Central memory CD4-positive, alpha-beta T cell (primary cell): ENCODE measurements around the gene AQP1.

Experiments used
- DNase-seq: peaks from one replicate; pipeline ENCODE4 v3.0.0; 2022

AQP1 gene

GRCh38 chr7:30938435-30939316, 27.0 kb downstream of the AQP1 start:
- DNase-seq = peak; percentile 12

DNA sequence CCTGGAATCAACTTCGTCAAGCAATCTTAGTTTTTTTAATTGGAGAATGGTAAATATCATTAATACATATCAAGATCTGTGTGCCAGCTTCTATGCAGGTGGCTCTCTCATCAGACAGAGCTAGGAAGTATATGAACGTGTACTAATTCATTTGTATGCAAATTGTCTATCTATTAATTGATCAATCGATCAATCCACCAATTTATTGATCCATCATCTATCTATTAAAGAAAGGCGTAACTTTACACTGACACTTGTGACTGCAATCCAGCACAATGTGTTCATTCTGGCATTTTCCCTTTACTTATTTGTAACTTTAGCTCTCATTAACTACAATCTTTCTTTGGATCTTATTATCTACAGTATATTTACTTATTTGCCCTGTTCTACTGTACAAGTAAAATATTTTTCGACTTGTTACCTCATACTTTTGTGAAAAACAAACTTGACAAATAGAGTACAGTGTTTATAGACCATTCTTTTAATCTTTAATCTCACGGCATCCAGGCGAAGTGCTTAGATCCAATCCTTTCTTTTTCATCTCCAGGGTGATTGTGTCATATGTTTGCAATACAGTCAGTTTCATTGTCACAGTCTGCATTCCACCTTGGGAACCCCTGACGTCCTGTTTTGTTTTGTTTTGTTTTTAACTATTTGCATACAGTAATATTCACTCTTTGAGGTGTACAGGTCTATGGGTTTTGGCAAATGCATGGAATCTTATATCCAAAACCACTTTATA, 30.1 kb downstream of the AQP1 start:
- no peak for DNase-seq

DNA sequence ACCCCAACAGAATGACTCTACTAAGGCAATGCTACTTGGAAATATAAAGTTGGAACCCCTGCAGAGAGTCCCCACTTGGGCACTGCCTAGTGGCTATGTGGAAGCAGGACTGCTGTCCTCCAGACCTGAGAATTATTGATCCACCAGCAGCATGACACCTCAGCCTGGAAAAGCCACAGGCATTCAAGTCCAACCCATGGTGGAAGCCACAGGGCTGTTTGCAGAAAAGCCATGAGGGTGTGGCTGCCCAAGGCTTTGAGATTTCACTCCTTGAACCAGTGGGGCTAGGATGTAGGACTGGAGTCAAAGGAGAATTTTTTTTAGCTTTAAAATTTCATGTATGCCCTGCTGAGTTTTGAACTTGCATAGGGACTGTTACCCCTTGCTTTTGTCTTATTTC, 38.5 kb downstream of the AQP1 start:
- no peak for DNase-seq

GRCh38 chr7:30954914-30955313, 43.3 kb downstream of the AQP1 start:
- no peak for DNase-seq

- no peak for DNase-seq
Measured at GRCh38 chr7:30956704-30957103, 45.1 kb downstream of the AQP1 start.

- DNase-seq = no peak
Measured at GRCh38 chr7:30963842-30964241, 52.2 kb downstream of the AQP1 start, which contains the start of gene GHRHR. Gene GHRHR (plus strand): TSS chr7:30963953. CDS start chr7:30964069, 116 bp downstream.

DNA sequence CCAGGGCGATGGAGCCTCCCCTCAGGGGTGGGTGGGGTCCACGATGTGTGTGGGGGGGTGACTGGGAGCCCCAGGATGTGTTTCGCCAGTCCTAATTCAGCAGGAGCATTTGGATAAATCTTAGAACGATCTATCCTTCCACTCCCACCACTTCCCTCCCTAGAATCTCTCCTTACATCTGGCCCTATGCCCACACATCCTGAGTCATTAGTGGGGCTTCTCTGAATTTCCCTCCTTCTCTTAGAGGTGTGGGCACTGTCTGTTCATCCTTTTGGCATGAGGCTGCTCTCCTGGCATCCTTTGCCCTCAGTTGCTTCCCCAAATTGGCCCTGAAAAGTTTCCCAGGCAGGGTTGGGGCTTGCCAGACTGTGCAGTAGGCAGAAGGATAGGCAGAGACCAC, 53.7 kb downstream of the AQP1 start:
- DNase-seq = no peak

DNA sequence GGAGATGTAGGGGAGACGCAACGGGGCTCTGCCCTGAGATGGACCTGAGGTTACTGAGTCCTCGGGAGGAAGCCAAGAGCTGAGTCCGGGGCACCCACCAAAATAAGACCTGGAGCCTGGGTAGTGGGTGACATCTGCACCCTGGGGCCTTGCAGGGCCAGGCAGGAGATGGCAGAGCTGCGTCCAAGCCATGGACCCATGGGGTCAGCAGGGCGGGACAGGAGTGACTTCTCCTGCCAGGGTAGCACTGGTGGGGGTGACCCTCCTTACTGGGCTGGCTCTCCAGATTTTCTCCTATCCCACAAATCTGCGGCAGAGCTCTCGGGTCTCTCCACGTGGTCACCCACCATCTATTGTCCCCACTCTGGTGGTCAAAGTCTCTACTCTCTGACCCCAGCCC, 54.2 kb downstream of the AQP1 start:
- no peak for DNase-seq

DNA sequence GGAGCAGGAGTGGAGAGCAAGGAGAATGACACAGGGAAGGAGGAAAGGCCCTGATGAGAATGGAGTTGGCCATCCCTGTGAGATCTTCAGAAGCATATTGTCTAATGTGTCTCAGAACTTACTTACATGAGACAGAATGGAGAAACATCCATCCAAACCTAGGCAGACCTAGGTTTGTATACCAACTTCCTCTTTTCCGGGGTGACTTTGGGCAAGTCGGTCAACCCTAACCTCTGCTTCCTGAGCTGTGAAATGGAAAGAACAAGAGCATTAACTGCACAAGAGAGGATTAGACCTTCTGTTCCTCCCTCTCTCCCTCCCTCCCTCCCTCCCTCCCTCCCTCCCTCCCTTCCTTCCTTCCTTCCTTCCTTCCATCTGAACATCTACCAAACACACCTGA, 56.6 kb downstream of the AQP1 start:
- DNase-seq = no peak

DNA sequence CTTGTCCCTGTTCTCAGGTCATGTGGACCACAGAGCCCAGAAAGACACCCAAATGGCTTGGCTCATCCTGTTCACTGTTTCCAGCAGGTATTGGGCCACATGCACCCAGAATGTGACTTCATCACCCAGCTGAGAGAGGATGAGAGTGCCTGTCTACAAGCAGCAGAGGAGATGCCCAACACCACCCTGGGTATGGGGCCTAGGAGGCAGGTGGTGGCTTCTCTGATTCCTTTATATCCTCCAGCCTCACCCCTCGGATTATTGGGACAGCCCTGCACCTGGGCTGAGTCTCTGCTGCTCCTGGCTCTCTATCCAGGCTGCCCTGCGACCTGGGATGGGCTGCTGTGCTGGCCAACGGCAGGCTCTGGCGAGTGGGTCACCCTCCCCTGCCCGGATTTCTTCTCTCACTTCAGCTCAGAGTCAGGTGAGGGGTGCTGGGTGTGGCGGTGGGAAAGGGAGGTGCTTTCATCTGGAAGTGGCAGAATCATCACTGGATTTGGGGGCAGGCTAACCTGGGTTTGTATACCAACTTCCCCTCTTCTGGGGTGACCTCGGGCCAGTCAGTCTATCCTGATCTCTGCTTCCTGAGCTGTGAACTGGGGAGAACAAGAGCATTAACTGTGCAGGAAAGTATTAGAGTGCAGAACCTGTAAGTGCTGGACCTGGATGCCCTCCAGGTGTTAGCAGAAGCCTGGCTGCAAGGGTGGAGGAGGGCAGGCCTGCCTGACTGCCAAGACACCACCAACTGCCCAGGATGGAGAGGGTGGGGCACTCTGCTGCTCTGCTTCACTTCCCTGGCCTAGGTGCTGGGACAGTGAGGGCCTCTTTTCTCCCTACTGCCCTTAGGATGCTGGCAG, 57.3 kb downstream of the AQP1 start:
- DNase-seq = no peak

DNA sequence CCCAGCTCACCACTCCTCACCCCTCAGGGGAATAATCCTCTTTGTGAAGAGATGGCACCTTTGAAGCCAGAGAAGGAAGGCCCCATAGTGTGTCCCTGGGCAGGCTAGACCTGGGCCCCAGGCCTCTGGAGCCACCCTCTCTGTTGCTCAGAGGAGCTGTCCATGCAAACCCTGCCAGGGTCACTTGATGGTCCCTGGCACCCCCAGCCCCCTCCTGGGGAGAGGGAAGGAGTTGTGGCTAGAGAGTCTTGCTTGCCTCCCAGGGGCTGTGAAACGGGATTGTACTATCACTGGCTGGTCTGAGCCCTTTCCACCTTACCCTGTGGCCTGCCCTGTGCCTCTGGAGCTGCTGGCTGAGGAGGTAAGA, 57.9 kb downstream of the AQP1 start:
- DNase-seq = no peak

DNA sequence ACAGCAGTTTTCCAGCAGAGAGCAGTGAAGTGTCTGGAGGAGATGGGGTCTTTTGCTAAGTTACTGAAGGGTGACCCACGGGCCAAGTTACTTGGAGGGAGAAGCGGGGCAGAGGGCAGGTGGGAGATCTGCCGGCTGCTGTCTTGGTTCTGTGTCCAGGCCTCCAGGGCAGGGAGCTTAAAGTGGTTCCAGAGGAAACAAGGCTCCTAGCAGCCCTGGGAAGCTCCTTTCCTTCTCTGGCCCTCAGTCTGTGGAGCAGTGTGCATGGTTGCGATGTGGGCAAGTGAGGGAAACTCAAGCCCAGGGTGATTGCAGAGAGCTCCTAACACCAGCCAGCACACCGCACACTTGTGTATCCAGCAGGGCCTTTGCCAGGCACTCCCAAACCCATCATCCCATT, 58.4 kb downstream of the AQP1 start:
- no peak for DNase-seq

DNA sequence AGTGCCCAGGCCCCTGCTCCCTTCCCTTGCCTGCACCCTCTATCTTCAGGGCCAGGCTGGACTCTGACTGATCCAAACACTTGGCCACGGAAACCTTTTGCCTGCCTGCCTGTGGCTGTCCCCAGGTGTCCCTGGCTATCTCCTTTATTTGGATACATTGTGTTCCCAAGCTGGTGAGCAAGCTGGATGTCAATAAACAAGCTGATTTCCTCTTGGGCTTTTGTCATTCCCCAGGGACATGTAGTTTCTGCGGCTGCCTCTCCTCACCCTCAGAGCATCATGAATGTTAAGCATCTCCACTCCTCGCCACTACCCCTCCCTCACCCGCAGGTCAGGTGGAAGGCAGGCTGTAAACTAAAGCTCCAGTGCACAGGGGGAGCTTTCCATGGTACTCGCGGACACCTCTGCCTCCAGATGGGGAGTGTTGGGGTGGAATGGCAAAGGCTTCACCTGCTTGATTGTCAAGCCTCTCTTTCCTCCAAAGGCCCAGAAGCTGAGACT, 59.0 kb downstream of the AQP1 start:
- no peak for DNase-seq

DNA sequence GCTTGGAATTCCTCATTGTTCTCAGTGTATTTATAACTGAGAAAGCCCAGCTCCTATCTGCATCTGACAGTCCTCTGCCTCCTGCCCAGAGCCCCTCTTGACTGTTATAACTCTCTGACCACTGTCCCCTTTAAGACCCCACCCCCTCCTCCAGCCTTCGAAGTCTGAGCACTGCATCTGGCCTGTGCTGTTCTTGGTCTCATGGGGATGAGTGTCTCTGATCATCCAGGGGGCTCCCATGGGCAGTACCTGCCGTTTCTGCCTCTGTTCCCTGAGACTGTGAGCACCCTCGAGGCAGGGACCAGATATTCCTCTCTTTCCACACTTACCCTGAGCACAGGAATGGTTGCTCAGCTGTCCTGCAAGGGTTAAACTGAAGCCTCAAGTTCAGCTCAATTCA, 59.8 kb downstream of the AQP1 start:
- no peak for DNase-seq

GRCh38 chr7:30971840-30972563, 60.3 kb downstream of the AQP1 start:
- no peak for DNase-seq

- no peak for DNase-seq
Measured at GRCh38 chr7:30973292-30973691, 61.6 kb downstream of the AQP1 start.

DNA sequence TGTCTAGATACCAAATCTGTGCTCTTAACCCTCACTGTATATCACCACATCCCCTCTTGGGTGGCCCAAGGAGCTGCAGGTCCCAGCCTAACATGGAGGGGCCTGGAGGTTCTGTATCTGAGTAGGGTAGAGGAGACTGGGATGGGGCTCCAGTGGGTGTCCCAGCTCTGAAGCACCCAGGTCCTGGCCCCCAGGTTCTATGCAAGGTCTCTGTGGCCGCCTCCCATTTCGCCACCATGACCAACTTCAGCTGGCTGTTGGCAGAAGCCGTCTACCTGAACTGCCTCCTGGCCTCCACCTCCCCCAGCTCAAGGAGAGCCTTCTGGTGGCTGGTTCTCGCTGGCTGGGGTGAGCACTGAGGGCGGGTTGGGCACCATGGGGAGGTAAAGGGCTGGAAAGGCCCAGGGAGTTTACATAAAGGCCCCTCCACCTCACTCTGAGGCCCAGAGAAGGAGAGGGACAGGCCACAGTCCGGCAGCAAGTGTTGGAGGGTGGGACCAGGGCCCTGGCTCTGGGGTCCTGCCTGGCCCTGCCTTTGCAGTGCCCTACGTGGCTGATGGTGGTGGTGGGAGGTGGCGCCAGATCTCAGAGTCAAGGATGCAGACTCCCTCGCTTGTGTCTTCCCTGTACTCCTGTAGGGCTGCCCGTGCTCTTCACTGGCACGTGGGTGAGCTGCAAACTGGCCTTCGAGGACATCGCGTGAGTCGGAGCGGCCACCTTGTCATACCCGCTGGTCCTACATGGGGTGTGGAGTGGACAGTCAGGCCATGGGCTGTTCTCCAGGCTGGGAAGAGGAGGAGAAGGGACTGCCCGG, 62.3 kb downstream of the AQP1 start:
- no peak for DNase-seq

DNA sequence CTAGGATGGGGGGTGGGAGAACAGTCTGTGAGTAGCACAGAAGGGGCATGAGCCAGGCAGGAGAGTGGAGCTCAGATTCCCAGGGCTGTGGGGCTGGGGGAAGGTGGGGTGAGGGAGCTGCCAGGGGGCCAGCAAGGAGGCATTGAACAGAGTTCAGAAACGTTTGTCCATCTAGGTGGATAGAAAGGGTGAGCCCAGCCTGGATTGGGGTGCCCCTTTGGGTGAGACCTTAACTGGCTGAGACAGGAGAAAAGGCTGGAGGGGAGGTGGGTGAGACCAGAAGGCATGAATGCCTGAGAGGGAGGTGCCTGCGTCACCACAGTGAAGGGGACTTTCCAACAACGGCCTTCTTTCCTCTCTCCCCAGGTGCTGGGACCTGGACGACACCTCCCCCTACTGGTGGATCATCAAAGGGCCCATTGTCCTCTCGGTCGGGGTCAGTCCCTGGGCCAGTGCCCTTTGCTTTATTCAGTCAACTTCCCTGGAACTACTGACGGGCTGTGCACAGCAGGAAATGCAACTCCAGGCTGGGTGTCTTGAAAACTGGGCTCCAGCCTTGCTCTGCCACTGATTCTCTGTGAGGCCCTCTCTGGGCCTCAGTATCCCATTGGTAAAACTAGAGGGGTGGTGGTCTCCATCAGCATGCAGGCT, 63.1 kb downstream of the AQP1 start:
- DNase-seq = no peak
